HEK293 (cell line): Measurements from ENCODE around the gene TOP3A.

Experiments used
- CTCF ChIA-PET: fragments of 350-600 bp; formaldehyde crosslinking; extraction: SDS; loops from one replicate; lab custom pipeline; 2021; ENCODE audit warnings: antibody characterized with exemption; lab: Yijun Ruan, JAX
- POLR2A ChIA-PET: fragments of 300-600 bp; formaldehyde crosslinking; extraction: SDS; loops from one replicate; lab custom pipeline; 2020; ENCODE audit warnings: antibody characterized with exemption, inconsistent platforms; lab: Yijun Ruan, JAX
- H3K27ac ChIP-seq: fragments of 200-500 bp; sonication (Bioruptor generic); 2 replicates; pipeline ENCODE4 v1.5.1; 2014; ENCODE audit warnings: low read depth, low read length, control low read depth, inconsistent platforms; ENCODE audit errors: extremely low read depth
- H3K36me3 ChIP-seq, 2 experiments: fragments of 200-500 bp in 1 of 2; sonication (Bioruptor generic) in 1 of 2; 1 replicate in 1 of 2; 2 replicates in 1 of 2; pipeline ENCODE4 v1.5.1; 2014 to 2017; ENCODE audit warnings: inconsistent platforms in 2 of 2, low read length in 2 of 2; ENCODE audit not compliant: control insufficient read depth in 2 of 2, insufficient read depth in 1 of 2
- H3K4me1 ChIP-seq: fragments of 200-500 bp; sonication (Bioruptor generic); 2 replicates; pipeline ENCODE4 v1.5.1; 2014; ENCODE audit warnings: mild to moderate bottlenecking, low read length, inconsistent platforms; ENCODE audit not compliant: control insufficient read depth, insufficient read depth
- H3K4me3 ChIP-seq: 2 replicates; pipeline ENCODE4 v1.5.1; 2011; ENCODE audit warnings: low read depth, mild to moderate bottlenecking, control low read depth, low read length, moderate library complexity
- H3K9me3 ChIP-seq: fragments of 200-500 bp; sonication (Bioruptor generic); 2 replicates; pipeline ENCODE4 v1.5.1; 2014; ENCODE audit warnings: low read depth, low read length, inconsistent platforms; ENCODE audit not compliant: control insufficient read depth, insufficient read depth
- GLIS1 ChIP-seq: fragments of 450-650 bp; formaldehyde crosslinking; IDR thresholded peaks from 2 replicates; pipeline ENCODE4 v1.5.1; 2016; ENCODE audit warnings: missing biosample characterization, missing genetic modification characterization
- GLIS2 ChIP-seq: fragments of 450-650 bp; formaldehyde crosslinking; IDR thresholded peaks from 2 replicates; pipeline ENCODE4 v1.5.1; 2016; ENCODE audit warnings: missing biosample characterization, missing genetic modification characterization
- MEIS1 ChIP-seq: sonication (generic); formaldehyde crosslinking; IDR thresholded peaks from 2 replicates; pipeline ENCODE4 v1.8.1; 2022; ENCODE audit warnings: missing genetic modification reagents, mild to moderate bottlenecking, borderline replicate concordance
- RBAK ChIP-seq: fragments of 450-650 bp; formaldehyde crosslinking; IDR thresholded peaks from 2 replicates; pipeline ENCODE4 v1.5.1; 2016; ENCODE audit warnings: missing biosample characterization, missing genetic modification characterization
- ZBTB17 ChIP-seq: fragments of 450-650 bp; formaldehyde crosslinking; IDR thresholded peaks from 2 replicates; pipeline ENCODE4 v1.5.1; 2016; ENCODE audit warnings: missing biosample characterization, missing genetic modification characterization
- ZBTB48 ChIP-seq: fragments of 450-650 bp; formaldehyde crosslinking; IDR thresholded peaks from 2 replicates; pipeline ENCODE4 v1.5.1; 2016; ENCODE audit warnings: missing biosample characterization, missing genetic modification characterization
- ZEB2 ChIP-seq: fragments of 450-650 bp; formaldehyde crosslinking; IDR thresholded peaks from 2 replicates; pipeline ENCODE4 v1.5.1; 2016; ENCODE audit warnings: missing biosample characterization, missing genetic modification characterization
- ZFHX2 ChIP-seq: fragments of 450-650 bp; formaldehyde crosslinking; conservative IDR thresholded peaks from 2 replicates; pipeline ENCODE4 v1.5.1; 2016; ENCODE audit warnings: missing biosample characterization, missing genetic modification characterization
- ZFP3 ChIP-seq: fragments of 450-650 bp; formaldehyde crosslinking; IDR thresholded peaks from 2 replicates; pipeline ENCODE4 v1.5.1; 2016; ENCODE audit warnings: low read depth, missing biosample characterization, missing genetic modification characterization
- ZFP37 ChIP-seq: fragments of 450-650 bp; formaldehyde crosslinking; IDR thresholded peaks from 2 replicates; pipeline ENCODE4 v1.5.1; 2016; ENCODE audit warnings: missing biosample characterization, missing genetic modification characterization
- ZNF335 ChIP-seq: fragments of 450-650 bp; formaldehyde crosslinking; conservative IDR thresholded peaks from 2 replicates; pipeline ENCODE4 v1.5.1; 2016; ENCODE audit warnings: missing biosample characterization, missing genetic modification characterization
- ZNF555 ChIP-seq: fragments of 450-650 bp; formaldehyde crosslinking; conservative IDR thresholded peaks from 2 replicates; pipeline ENCODE4 v1.5.1; 2017; ENCODE audit warnings: missing biosample characterization, mild to moderate bottlenecking, missing genetic modification characterization, inconsistent platforms
- ZNF571 ChIP-seq: fragments of 450-650 bp; formaldehyde crosslinking; IDR thresholded peaks from 2 replicates; pipeline ENCODE4 v1.5.0; 2017; ENCODE audit warnings: missing biosample characterization, missing genetic modification characterization
- ZNF670 ChIP-seq: fragments of 450-650 bp; formaldehyde crosslinking; IDR thresholded peaks from 2 replicates; pipeline ENCODE4 v1.5.1; 2016; ENCODE audit warnings: missing biosample characterization, missing genetic modification characterization, low read depth
- TF ChIP-seq, protein P1 (sequence below): fragments of 450-650 bp; formaldehyde crosslinking; IDR thresholded peaks from 2 replicates; pipeline ENCODE4 v1.5.1; 2017; ENCODE audit warnings: missing biosample characterization, missing genetic modification characterization
- TF ChIP-seq, protein P2 (sequence below): fragments of 450-650 bp; formaldehyde crosslinking; optimal IDR thresholded peaks from 2 replicates; pipeline ENCODE3; 2016; ENCODE audit warnings: missing biosample characterization, mild to moderate bottlenecking, missing genetic modification characterization
- TF ChIP-seq, protein P3 (sequence below): fragments of 450-650 bp; formaldehyde crosslinking; IDR thresholded peaks from 2 replicates; pipeline ENCODE4 v1.5.1; 2016; ENCODE audit warnings: missing biosample characterization, missing genetic modification characterization
- TF ChIP-seq, protein P4 (sequence below): fragments of 450-650 bp; formaldehyde crosslinking; IDR thresholded peaks from 2 replicates; pipeline ENCODE4 v1.5.1; 2016; ENCODE audit warnings: missing biosample characterization, missing genetic modification characterization
- TF ChIP-seq, protein P5 (sequence below): fragments of 450-650 bp; formaldehyde crosslinking; IDR thresholded peaks from 2 replicates; pipeline ENCODE4 v1.5.1; 2017; ENCODE audit warnings: missing biosample characterization, missing genetic modification characterization

Gene TOP3A

DNA sequence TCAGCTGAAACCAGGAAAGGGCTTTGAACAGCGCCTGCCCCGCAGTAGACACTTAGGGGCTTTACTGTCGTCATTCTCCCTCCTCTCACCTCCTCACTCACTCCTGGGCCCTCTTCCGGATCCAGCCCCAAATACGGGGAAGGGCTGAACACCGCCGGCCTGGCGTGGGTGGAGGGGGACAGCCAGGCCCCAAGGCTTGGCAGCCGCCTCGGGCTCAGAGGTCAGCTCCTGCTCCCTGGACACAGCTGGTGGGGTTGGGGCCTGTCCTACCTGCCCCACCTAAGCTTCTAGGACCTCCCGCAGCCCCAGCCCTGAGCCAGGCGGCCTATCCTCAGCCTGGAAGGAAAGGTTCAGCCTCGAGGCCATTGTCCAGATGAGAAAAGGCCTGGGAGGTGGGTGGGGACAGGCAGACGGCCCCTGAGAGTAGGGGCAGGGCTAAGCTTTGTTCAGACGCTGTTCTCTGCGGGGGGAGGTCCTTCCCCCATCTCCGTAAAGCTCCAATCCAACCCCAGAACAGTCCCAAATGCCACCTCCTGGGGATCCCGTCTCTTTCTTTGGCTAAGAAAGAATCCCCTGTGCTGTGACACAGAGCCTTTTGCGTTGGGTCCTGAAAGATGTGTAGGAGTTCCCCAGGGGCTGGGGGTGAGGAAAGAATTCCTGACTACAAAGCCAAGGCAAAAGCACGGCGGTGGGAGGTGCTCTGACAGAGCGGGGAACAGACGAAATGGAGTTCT, 90.2 kb downstream of the TOP3A start (continued):
- TF ChIP-seq ZNF670 (tag by site-specific recombination) = no peak
- TF ChIP-seq ZBTB17 = no peak
- TF ChIP-seq, protein P1, sequence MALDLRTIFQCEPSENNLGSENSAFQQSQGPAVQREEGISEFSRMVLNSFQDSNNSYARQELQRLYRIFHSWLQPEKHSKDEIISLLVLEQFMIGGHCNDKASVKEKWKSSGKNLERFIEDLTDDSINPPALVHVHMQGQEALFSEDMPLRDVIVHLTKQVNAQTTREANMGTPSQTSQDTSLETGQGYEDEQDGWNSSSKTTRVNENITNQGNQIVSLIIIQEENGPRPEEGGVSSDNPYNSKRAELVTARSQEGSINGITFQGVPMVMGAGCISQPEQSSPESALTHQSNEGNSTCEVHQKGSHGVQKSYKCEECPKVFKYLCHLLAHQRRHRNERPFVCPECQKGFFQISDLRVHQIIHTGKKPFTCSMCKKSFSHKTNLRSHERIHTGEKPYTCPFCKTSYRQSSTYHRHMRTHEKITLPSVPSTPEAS (tag by site-specific recombination) = no peak
- TF ChIP-seq ZNF571 (tag by site-specific recombination) = no peak
- TF ChIP-seq, protein P2, sequence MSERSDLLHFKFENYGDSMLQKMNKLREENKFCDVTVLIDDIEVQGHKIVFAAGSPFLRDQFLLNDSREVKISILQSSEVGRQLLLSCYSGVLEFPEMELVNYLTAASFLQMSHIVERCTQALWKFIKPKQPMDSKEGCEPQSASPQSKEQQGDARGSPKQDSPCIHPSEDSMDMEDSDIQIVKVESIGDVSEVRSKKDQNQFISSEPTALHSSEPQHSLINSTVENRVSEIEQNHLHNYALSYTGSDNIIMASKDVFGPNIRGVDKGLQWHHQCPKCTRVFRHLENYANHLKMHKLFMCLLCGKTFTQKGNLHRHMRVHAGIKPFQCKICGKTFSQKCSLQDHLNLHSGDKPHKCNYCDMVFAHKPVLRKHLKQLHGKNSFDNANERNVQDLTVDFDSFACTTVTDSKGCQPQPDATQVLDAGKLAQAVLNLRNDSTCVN (tag by site-specific recombination) = no peak
- TF ChIP-seq ZNF335 (tag by site-specific recombination) = 0 out of 2 replicates have a peak, but pooled peaks have one; percentile 37
- TF ChIP-seq, protein P3, sequence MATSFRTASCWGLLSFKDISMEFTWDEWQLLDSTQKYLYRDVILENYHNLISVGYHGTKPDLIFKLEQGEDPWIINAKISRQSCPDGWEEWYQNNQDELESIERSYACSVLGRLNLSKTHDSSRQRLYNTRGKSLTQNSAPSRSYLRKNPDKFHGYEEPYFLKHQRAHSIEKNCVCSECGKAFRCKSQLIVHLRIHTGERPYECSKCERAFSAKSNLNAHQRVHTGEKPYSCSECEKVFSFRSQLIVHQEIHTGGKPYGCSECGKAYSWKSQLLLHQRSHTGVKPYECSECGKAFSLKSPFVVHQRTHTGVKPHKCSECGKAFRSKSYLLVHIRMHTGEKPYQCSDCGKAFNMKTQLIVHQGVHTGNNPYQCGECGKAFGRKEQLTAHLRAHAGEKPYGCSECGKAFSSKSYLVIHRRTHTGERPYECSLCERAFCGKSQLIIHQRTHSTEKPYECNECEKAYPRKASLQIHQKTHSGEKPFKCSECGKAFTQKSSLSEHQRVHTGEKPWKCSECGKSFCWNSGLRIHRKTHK (tag by site-specific recombination) = no peak
- no peak for TF ChIP-seq RBAK (tag by site-specific recombination)
- TF ChIP-seq ZFP3 (tag by site-specific recombination) = peak; percentile 92
- no peak for TF ChIP-seq ZNF555
- TF ChIP-seq GLIS1 = peak; percentile 32; the same call in 1 of the 2 replicates
- TF ChIP-seq ZFHX2 = peak; percentile 69
- no peak for TF ChIP-seq ZFP37 (tag by site-specific recombination)
- peak; percentile 57 for TF ChIP-seq ZBTB48
- TF ChIP-seq GLIS2 = peak; percentile 68
- TF ChIP-seq, protein P4, sequence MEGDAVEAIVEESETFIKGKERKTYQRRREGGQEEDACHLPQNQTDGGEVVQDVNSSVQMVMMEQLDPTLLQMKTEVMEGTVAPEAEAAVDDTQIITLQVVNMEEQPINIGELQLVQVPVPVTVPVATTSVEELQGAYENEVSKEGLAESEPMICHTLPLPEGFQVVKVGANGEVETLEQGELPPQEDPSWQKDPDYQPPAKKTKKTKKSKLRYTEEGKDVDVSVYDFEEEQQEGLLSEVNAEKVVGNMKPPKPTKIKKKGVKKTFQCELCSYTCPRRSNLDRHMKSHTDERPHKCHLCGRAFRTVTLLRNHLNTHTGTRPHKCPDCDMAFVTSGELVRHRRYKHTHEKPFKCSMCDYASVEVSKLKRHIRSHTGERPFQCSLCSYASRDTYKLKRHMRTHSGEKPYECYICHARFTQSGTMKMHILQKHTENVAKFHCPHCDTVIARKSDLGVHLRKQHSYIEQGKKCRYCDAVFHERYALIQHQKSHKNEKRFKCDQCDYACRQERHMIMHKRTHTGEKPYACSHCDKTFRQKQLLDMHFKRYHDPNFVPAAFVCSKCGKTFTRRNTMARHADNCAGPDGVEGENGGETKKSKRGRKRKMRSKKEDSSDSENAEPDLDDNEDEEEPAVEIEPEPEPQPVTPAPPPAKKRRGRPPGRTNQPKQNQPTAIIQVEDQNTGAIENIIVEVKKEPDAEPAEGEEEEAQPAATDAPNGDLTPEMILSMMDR = no peak
- TF ChIP-seq, protein P5, sequence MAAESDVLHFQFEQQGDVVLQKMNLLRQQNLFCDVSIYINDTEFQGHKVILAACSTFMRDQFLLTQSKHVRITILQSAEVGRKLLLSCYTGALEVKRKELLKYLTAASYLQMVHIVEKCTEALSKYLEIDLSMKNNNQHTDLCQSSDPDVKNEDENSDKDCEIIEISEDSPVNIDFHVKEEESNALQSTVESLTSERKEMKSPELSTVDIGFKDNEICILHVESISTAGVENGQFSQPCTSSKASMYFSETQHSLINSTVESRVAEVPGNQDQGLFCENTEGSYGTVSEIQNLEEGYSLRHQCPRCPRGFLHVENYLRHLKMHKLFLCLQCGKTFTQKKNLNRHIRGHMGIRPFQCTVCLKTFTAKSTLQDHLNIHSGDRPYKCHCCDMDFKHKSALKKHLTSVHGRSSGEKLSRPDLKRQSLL (tag by site-specific recombination) = no peak
- no peak for TF ChIP-seq ZEB2 (tag by site-specific recombination)
- TF ChIP-seq, all 188 proteins: peak for 8

DNA sequence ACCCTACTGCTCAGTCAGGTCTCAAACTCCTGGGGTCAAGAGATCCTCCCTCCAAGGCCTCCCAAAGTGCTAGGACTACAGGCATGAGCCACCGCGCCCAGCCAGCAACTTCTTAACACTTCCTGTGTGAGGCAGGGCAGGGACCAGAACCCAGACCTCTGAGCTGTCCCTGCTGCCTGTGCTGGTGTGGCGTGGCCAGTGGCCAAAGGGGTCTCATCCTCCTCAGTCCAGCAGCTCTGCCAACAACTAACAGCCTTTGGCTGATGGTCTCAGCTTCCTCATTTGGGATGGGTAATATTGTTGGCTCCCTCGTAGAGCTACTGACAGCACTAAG, 90.8 kb downstream of the TOP3A start:
- Histone ChIP-seq H3K36me3 (no peaks in the 10 kb centered on the region), H3K9me3 (no peaks in the 10 kb centered on the region), H3K27ac (no peak overlapping the region), H3K4me1 (peaks cover 4% of the 10 kb centered on the region; the same call in 1 of the 2 replicates), H3K4me3 (no peak overlapping the region)
- CTCF ChIA-PET = interaction anchor here (0.6 to 1.9 kb wide), 8 partner anchors 9 to 675 kb away, joined by 3 to 7 read pairs (median 3); no protein-coding TSS in a partner anchor
- TF ChIP-seq ZNF335 (tag by site-specific recombination) (peak; percentile 70), MEIS1 (CRISPR knock-in tag) (no peak)
- POLR2A ChIA-PET = interaction anchor here (1.3 kb wide), 1 partner anchor 136 kb away, joined by 3 read pairs; no protein-coding TSS in a partner anchor
